HepG2 (cell line): ENCODE results near the gene ULK4. TPM values are rescaled to one million over a fixed set of nuclear protein-coding genes. Genes with fewer than 3 reads are reported as not detected.

Experiments used
- ATAC-seq: fragments of 200-7000 bp; cut with Tn5 transposase; 3 replicates; pipeline ENCODE4 v1.9.1; 2020; ENCODE audit warnings: mild to moderate bottlenecking, moderate library complexity
- BruUV-seq: library from RNA; stranded (reverse); fragments of 400-500 nt; replicated peaks from 2 replicates; lab custom pipeline; 2021; lab: Mats Ljungman, UMichigan
- CTCF ChIA-PET: fragments of 300-600 bp; formaldehyde crosslinking; extraction: SDS; loops from one replicate; lab custom pipeline; 2021; ENCODE audit warnings: low total read pairs, inconsistent platforms, low intra/inter-chr PET ratio; lab: Yijun Ruan, JAX
- POLR2A ChIA-PET: fragments of 350-600 bp; sonication (Branson Sonifier 250); formaldehyde crosslinking; loops from one replicate; lab custom pipeline; 2020; ENCODE audit warnings: antibody characterized with exemption, inconsistent platforms; lab: Yijun Ruan, JAX
- DNase-seq: peaks from one replicate; pipeline ENCODE4 v3.0.0-alpha.2; 2015; ENCODE audit warnings: low spot score
- FAIRE-seq: peaks from 3 replicates; lab custom pipeline; 2011; peaks lifted over from hg19 to GRCh38; lab: Jason Lieb, UNC
- H2AFZ ChIP-seq: one replicate; pipeline ENCODE4 v1.6.1; 2011; ENCODE audit warnings: low read length, inconsistent platforms
- H3K27ac ChIP-seq: fragments of 300-600 bp; 3 replicates; pipeline ENCODE4 v1.8.0; 2011; ENCODE audit warnings: mixed run types, mild to moderate bottlenecking, mixed read lengths, low read length, inconsistent platforms; ENCODE audit not compliant: insufficient read depth; ENCODE audit errors: extremely low read length
- H3K27me3 ChIP-seq, 2 experiments: fragments of 200-600 bp in 1 of 2; 2 replicates in 1 of 2; 3 replicates in 1 of 2; pipeline versions ENCODE4 v1.6.0 to v1.8.0; 2011; ENCODE audit warnings: low read length in 2 of 2, mild to moderate bottlenecking in 2 of 2, moderate library complexity in 2 of 2, inconsistent platforms in 1 of 2; ENCODE audit not compliant: insufficient read depth in 2 of 2, control insufficient read depth in 1 of 2
- H3K36me3 ChIP-seq, 2 experiments: fragments of 200-600 bp in 1 of 2; replicated peaks in 1 of 2; 2 replicates in 1 of 2; 3 replicates in 1 of 2; pipeline versions ENCODE4 v1.5.1 to v1.8.0; 2011; ENCODE audit warnings: low read length in 2 of 2, inconsistent platforms in 1 of 2; ENCODE audit not compliant: insufficient read depth in 2 of 2, control insufficient read depth in 1 of 2
- H3K4me1 ChIP-seq: 2 replicates; pipeline ENCODE4 v1.5.1; 2012; ENCODE audit warnings: low read length, inconsistent platforms; ENCODE audit not compliant: insufficient read depth
- H3K4me2 ChIP-seq: 2 replicates; pipeline ENCODE4 v1.6.0; 2011; ENCODE audit warnings: low read depth, low read length, inconsistent platforms
- H3K4me3 ChIP-seq, 3 experiments: fragments of 200-600 bp in 1 of 3; sonication (generic), shearing (Covaris generic) in 1 of 3; replicated peaks in 1 of 3; 2 replicates each; pipeline ENCODE4 v1.5.1; 2011 to 2016; ENCODE audit warnings: low read length in 3 of 3, inconsistent platforms in 2 of 3, low read depth in 2 of 3, mild to moderate bottlenecking in 2 of 3, control low read depth in 1 of 3, mixed read lengths in 1 of 3; ENCODE audit not compliant: insufficient read depth in 1 of 3
- H3K79me2 ChIP-seq: one replicate; pipeline ENCODE4 v1.6.1; 2011; ENCODE audit warnings: low read length, inconsistent platforms; ENCODE audit not compliant: insufficient read depth
- H3K9ac ChIP-seq: 2 replicates; pipeline ENCODE4 v1.6.0; 2011; ENCODE audit warnings: mild to moderate bottlenecking, low read depth, low read length, inconsistent platforms; ENCODE audit not compliant: insufficient read depth
- H3K9me3 ChIP-seq: 2 replicates; pipeline ENCODE4 v1.5.1; 2012; ENCODE audit warnings: mild to moderate bottlenecking, low read length
- H4K20me1 ChIP-seq: 2 replicates; pipeline ENCODE4 v1.6.0; 2011; ENCODE audit warnings: inconsistent platforms, mild to moderate bottlenecking, low read length, moderate library complexity; ENCODE audit not compliant: insufficient read depth
- KLF6 ChIP-seq: IDR thresholded peaks from 2 replicates; pipeline ENCODE4 v1.8.0; 2016; ENCODE audit warnings: missing biosample characterization, missing genetic modification reagents
- NFYC ChIP-seq: IDR thresholded peaks from 2 replicates; pipeline ENCODE4 v1.6.1; 2016; ENCODE audit warnings: missing genetic modification reagents, missing compliant biosample characterization
- PITX1 ChIP-seq: sonication (generic); formaldehyde crosslinking; IDR thresholded peaks from 2 replicates; pipeline ENCODE4 v1.5.1; 2020; ENCODE audit warnings: mild to moderate bottlenecking, missing genetic modification reagents
- POGZ ChIP-seq: sonication (generic); formaldehyde crosslinking; IDR thresholded peaks from 2 replicates; pipeline ENCODE4 v1.4.0; 2020; ENCODE audit warnings: mild to moderate bottlenecking, missing genetic modification reagents
- POLR2AphosphoS5 ChIP-seq: IDR thresholded peaks from 2 replicates; pipeline ENCODE4 v1.6.1; 2012; ENCODE audit warnings: low read depth, low read length
- PTBP1 ChIP-seq: fragments of 200-400 bp; formaldehyde crosslinking; IDR thresholded peaks from 2 replicates; pipeline ENCODE4 v1.6.1; 2018; ENCODE audit warnings: low read length, low read depth; ENCODE audit not compliant: poor library complexity, severe bottlenecking
- SUZ12 ChIP-seq: fragments of 150-350 bp; IDR thresholded peaks from 2 replicates; pipeline ENCODE4 v1.6.1; 2014; ENCODE audit warnings: low read depth, low read length
- TRIM22 ChIP-seq: fragments of 450-650 bp; IDR thresholded peaks from 2 replicates; pipeline ENCODE4 v1.6.1; 2017
- ZMYM3 ChIP-seq: sonication (generic); formaldehyde crosslinking; IDR thresholded peaks from 2 replicates; pipeline ENCODE4 v1.5.1; 2020; ENCODE audit warnings: mild to moderate bottlenecking, missing genetic modification reagents
- ZNF468 ChIP-seq: sonication (generic); formaldehyde crosslinking; IDR thresholded peaks from 2 replicates; pipeline ENCODE4 v1.8.0; 2022; ENCODE audit warnings: mild to moderate bottlenecking, moderate library complexity, missing genetic modification reagents
- ZNF557 ChIP-seq: sonication (generic); formaldehyde crosslinking; IDR thresholded peaks from 2 replicates; pipeline ENCODE4 v1.4.0; 2020; ENCODE audit warnings: missing genetic modification reagents
- ZNF572 ChIP-seq: sonication (generic); formaldehyde crosslinking; IDR thresholded peaks from 2 replicates; pipeline ENCODE4 v1.5.1; 2020; ENCODE audit warnings: mild to moderate bottlenecking, missing genetic modification reagents
- ZNF615 ChIP-seq: sonication (generic); formaldehyde crosslinking; IDR thresholded peaks from 2 replicates; pipeline ENCODE4 v1.5.0; 2020; ENCODE audit warnings: mild to moderate bottlenecking, missing genetic modification reagents, borderline replicate concordance
- ZNF75D ChIP-seq: sonication (generic); formaldehyde crosslinking; IDR thresholded peaks from 2 replicates; pipeline ENCODE4 v1.8.1; 2023; ENCODE audit warnings: missing genetic modification reagents, mild to moderate bottlenecking, borderline replicate concordance
- ZSCAN5A ChIP-seq: sonication (generic); formaldehyde crosslinking; IDR thresholded peaks from 2 replicates; pipeline ENCODE4 v1.8.0; 2022; ENCODE audit warnings: mild to moderate bottlenecking, missing genetic modification reagents, borderline replicate concordance
- WGBS: methylation state at CpG from one replicate; pipeline ENCODE4 v1.1.6; 2017; ENCODE audit warnings: low lambda C conversion rate; 5-methylcytosine and 5-hydroxymethylcytosine counted together
- in situ Hi-C: cut with HindIII; loops from 2 replicates; pipeline ENCODE4 v1.10.0; 2017; ENCODE audit warnings: low pct_unique_long_range_greater_than_20kb; ENCODE audit not compliant: extremely low pct_ligation_motif_present
- intact Hi-C: fragments of 100-400 bp; cut with micrococcal nuclease; formaldehyde crosslinking; loops from one replicate; pipeline ENCODE4 v1.10.0; 2022; ENCODE audit not compliant: unreplicated experiment
- polyA plus RNA-seq, 8 experiments: library from polyadenylated mRNA; depleted of rRNA in 3 of 8; stranded (reverse) in 7 of 8; unstranded in 1 of 8; fragments of >200 nt; fragmentation: Illumina TruSeq in 4 of 8; extraction: Trizol in 4 of 8; gene quantifications; 2 replicates each; pipeline versions ENCODE4 v1.2.1 to v1.2.3, GENCODE V29; 2011 to 2016; ENCODE audit warnings: low read depth in 4 of 8, missing spikeins in 1 of 8, mixed read lengths in 1 of 8; ENCODE audit not compliant: insufficient read depth in 1 of 8
- total RNA-seq, 5 experiments: library from RNA; depleted of rRNA; stranded (reverse); fragments of >200 nt; fragmentation: Illumina TruSeq; extraction: Trizol; gene quantifications; 2 replicates each; pipeline ENCODE4 v1.2.3, GENCODE V29; 2016; ENCODE audit warnings: low read depth in 1 of 5

The ULK4 gene
- total and polyA plus RNA-seq, 2 of the 13 experiments (the other 11 are each of a cell fraction or from before 2014, with no cell fraction given): 6.7 to 11.8 TPM

GRCh38 chr3:41222012-41222411, 739.9 kb downstream of the ULK4 start:
- Histone ChIP-seq H3K27ac (no peak overlapping the region), H3K9ac (no peak overlapping the region), H4K20me1 (peaks cover 81% of the 10 kb centered on the region), H3K9me3 (no peaks in the 10 kb centered on the region), H3K4me2 (no peak overlapping the region), H3K36me3 (peaks cover 16 to 41% of the 10 kb centered on the region in 2 experiments), H3K27me3 (no peaks in the 10 kb centered on the region), H3K79me2 (peaks cover 96% of the 10 kb centered on the region), H2AFZ (no peak overlapping the region), H3K4me3 (no peak overlapping the region), H3K4me1 (peaks cover 51% of the 10 kb centered on the region)
- ATAC-seq: no peak
- ChIA-PET POLR2A (no interaction called here), CTCF (no interaction called here)
- no TSS peak for BruUV-seq
- no peak for FAIRE-seq
- WGBS: 97% methylated on average over 2 of the region's 2 CpGs
- TF ChIP-seq PITX1 (CRISPR knock-in tag) (no peak), ZSCAN5A (CRISPR knock-in tag) (no peak), KLF6 (CRISPR knock-in tag) (no peak), ZNF75D (CRISPR knock-in tag) (no peak), ZNF572 (no peak), POGZ (CRISPR knock-in tag) (no peak), SUZ12 (no peak), NFYC (no peak), ZNF557 (CRISPR knock-in tag) (no peak), ZNF615 (CRISPR knock-in tag) (no peak), ZMYM3 (no peak), ZNF468 (CRISPR knock-in tag) (no peak), PTBP1 (no peak), TRIM22 (no peak), POLR2AphosphoS5 (no peak)
- intact Hi-C loops: no loop called here
- in situ Hi-C loops: loop anchor here (25.0 kb wide), 1 partner anchor 635 kb away; no protein-coding TSS in a partner anchor
- DNase-seq: no peak
